Parathyroid adenoma (tissue), 2 donors: ENCODE results near the gene SASH1.

Experiments used
- H2AFZ ChIP-seq: fragments of 300-600 bp; sonication (generic); one replicate; pipeline ENCODE4 v1.7.0; 2017; ENCODE audit warnings: antibody characterized with exemption, mild to moderate bottlenecking
- H3K27ac ChIP-seq: fragments of 300-600 bp; sonication (generic); one replicate; pipeline ENCODE4 v1.7.0; 2017
- H3K27me3 ChIP-seq: fragments of 300-600 bp; sonication (generic); one replicate; pipeline ENCODE4 v1.7.0; 2017; ENCODE audit warnings: low read length; ENCODE audit not compliant: control insufficient read depth, insufficient read depth
- H3K36me3 ChIP-seq: fragments of 300-600 bp; sonication (generic); one replicate; pipeline ENCODE4 v1.7.0; 2017; ENCODE audit warnings: low read length; ENCODE audit not compliant: control insufficient read depth, insufficient read depth
- H3K4me1 ChIP-seq: fragments of 300-600 bp; sonication (generic); one replicate; pipeline ENCODE4 v1.7.0; 2017; ENCODE audit warnings: control low read depth
- H3K4me2 ChIP-seq: fragments of 300-600 bp; sonication (generic); one replicate; pipeline ENCODE4 v1.7.0; 2017; ENCODE audit warnings: low read length
- H3K4me3 ChIP-seq: fragments of 300-600 bp; sonication (generic); one replicate; pipeline ENCODE4 v1.7.0; 2017; ENCODE audit warnings: low read depth, low read length
- H3K79me2 ChIP-seq: fragments of 300-600 bp; sonication (generic); one replicate; pipeline ENCODE4 v1.7.0; 2017; ENCODE audit warnings: control low read depth
- H3K9ac ChIP-seq: fragments of 300-600 bp; sonication (generic); one replicate; pipeline ENCODE4 v1.7.0; 2017; ENCODE audit warnings: mild to moderate bottlenecking
- H3K9me3 ChIP-seq: fragments of 300-600 bp; sonication (generic); one replicate; pipeline ENCODE4 v1.7.0; 2017; ENCODE audit warnings: low read length; ENCODE audit not compliant: control insufficient read depth
- CTCF ChIP-seq: fragments of 300-600 bp; sonication (generic); IDR thresholded peaks from one replicate; pipeline ENCODE4 v1.7.0; 2017; ENCODE audit warnings: antibody characterized with exemption, mild to moderate bottlenecking
- donor health status: primary hyperparathyroidism.

Gene SASH1

DNA sequence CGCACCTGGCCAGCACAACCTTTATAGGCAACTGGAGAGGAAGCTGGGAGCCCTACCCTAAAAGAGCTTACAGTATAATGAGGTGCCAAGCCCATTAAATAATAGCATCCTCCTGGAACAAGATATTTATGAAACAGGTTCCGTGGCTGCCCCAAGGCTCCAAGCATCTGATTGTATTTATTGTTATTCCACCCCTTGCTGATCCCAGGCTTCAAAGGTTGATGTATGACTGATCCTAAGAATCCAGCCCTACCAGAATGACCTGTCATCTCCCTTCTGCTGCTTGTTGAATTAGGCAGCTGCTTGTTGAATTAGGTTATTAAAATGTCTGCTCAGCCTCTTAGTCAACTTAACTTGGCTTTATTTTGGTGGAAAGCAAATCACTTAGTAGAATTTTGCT lies 35.2 kb upstream of the SASH1 start:
- no peak overlapping the region for H3K4me2 ChIP-seq
- no peaks in the 10 kb centered on the region for H3K9me3 ChIP-seq
- no peaks in the 10 kb centered on the region for H3K79me2 ChIP-seq
- H2AFZ ChIP-seq, result no peak overlapping the region
- no peak overlapping the region for H3K9ac ChIP-seq
- TF ChIP-seq CTCF, result no peak
- no peaks in the 10 kb centered on the region for H3K27me3 ChIP-seq
- no peak overlapping the region for H3K27ac ChIP-seq
- no peak overlapping the region for H3K4me3 ChIP-seq
- H3K36me3 ChIP-seq, result no peaks in the 10 kb centered on the region
- H3K4me1 ChIP-seq, result no peaks in the 10 kb centered on the region

DNA sequence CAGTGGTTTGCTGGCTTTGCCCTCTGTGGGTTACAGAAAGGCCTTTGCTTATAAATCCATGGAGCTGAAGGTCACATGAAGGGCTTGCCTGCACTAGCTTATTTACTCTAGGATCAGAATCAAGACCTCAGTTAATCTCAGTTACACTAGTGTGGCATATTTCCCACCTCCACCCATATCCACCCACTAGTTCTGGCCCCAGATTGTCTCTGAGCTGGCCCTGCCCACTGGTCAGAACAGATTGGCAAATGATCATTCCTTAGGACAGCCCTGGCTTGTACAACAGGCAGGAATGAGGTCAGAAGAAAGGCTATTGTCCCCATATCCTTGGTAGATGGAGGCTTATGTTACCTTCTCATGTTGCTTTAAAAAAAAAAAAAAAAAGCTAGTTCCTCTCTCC lies 33.3 kb upstream of the SASH1 start:
- no peaks in the 10 kb centered on the region for H3K79me2 ChIP-seq
- H3K36me3 ChIP-seq, result no peaks in the 10 kb centered on the region
- no peak overlapping the region for H3K9ac ChIP-seq
- no peak overlapping the region for H3K4me2 ChIP-seq
- H3K4me1 ChIP-seq, result no peaks in the 10 kb centered on the region
- H3K4me3 ChIP-seq, result no peak overlapping the region
- no peak overlapping the region for H2AFZ ChIP-seq
- H3K9me3 ChIP-seq, result no peaks in the 10 kb centered on the region
- no peak for TF ChIP-seq CTCF
- H3K27me3 ChIP-seq, result no peaks in the 10 kb centered on the region
- H3K27ac ChIP-seq, result no peak overlapping the region

- Histone ChIP-seq H3K4me2 (no peak overlapping the region), H3K9me3 (no peaks in the 10 kb centered on the region), H3K9ac (no peak overlapping the region), H3K36me3 (no peaks in the 10 kb centered on the region), H3K27me3 (no peaks in the 10 kb centered on the region), H3K4me1 (no peaks in the 10 kb centered on the region), H3K27ac (no peak overlapping the region), H2AFZ (no peak overlapping the region), H3K4me3 (no peak overlapping the region), H3K79me2 (no peaks in the 10 kb centered on the region)
- no peak for TF ChIP-seq CTCF
Observed at GRCh38 chr6:148311966-148312669, 30.5 kb upstream of the SASH1 start.

DNA sequence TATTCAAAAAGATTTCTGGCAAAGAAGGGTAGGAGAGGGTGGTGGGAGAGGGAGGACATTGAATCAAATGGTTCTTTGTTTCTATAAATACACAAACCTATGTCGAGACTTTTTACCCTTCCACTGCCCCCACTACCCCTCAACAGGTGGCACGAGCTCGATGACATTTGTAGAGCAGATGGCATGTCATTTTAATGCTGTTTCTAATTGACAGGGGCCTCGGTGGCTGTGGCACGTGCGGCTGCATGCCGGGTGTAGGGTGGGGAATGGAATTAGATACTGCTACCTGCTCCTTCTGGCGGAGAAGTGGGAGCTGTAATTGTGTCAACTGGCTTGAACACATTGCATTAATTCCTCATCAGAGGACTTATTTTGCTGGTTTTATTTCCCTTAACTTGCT lies 29.1 kb upstream of the SASH1 start:
- Histone ChIP-seq H3K9ac (no peak overlapping the region), H3K36me3 (no peaks in the 10 kb centered on the region), H3K27ac (no peak overlapping the region), H3K4me3 (no peak overlapping the region), H3K27me3 (no peaks in the 10 kb centered on the region), H3K79me2 (no peaks in the 10 kb centered on the region), H2AFZ (no peak overlapping the region), H3K9me3 (no peaks in the 10 kb centered on the region), H3K4me1 (no peaks in the 10 kb centered on the region), H3K4me2 (no peak overlapping the region)
- TF ChIP-seq CTCF, result no peak

- no peak overlapping the region for H3K4me3 ChIP-seq
- H3K27me3 ChIP-seq, result no peaks in the 10 kb centered on the region
- H3K36me3 ChIP-seq, result no peaks in the 10 kb centered on the region
- no peak overlapping the region for H3K9ac ChIP-seq
- H3K4me2 ChIP-seq, result no peak overlapping the region
- H3K4me1 ChIP-seq, result no peaks in the 10 kb centered on the region
- no peak overlapping the region for H3K27ac ChIP-seq
- TF ChIP-seq CTCF, result no peak
- H3K79me2 ChIP-seq, result no peaks in the 10 kb centered on the region
- H2AFZ ChIP-seq, result no peak overlapping the region
- H3K9me3 ChIP-seq, result no peaks in the 10 kb centered on the region
Observed at GRCh38 chr6:148316308-148316707, 26.3 kb upstream of the SASH1 start.
